GM19043 (cell line): ENCODE data around the gene MAPK1.
"Not testable (repeated sequence)": the region's sequence is repeated elsewhere in the genome, so short reads cannot be mapped to it uniquely, and the experiment has no call there.

Experiments
- ATAC-seq: cut with Tn5 transposase; IDR thresholded peaks from one replicate; pipeline ENCODE4 v1.9.1; 2021; ENCODE audit warnings: low read depth; ENCODE audit not compliant: unreplicated experiment

The MAPK1 gene

GRCh38 chr22:21849489-21849888, 18.0 kb downstream of the MAPK1 start:
- no peak for ATAC-seq

GRCh38 chr22:21848057-21848456, 19.4 kb downstream of the MAPK1 start:
- ATAC-seq = not testable (repeated sequence)

GRCh38 chr22:21845558-21846453, 21.6 kb downstream of the MAPK1 start:
- ATAC-seq = no peak

- no peak for ATAC-seq
Measured at GRCh38 chr22:21842946-21843345, 24.5 kb downstream of the MAPK1 start.

- no peak for ATAC-seq
Measured at GRCh38 chr22:21841422-21841821, 26.0 kb downstream of the MAPK1 start.

GRCh38 chr22:21840236-21840823, 27.1 kb downstream of the MAPK1 start:
- no peak for ATAC-seq

GRCh38 chr22:21839765-21840140, 27.7 kb downstream of the MAPK1 start:
- ATAC-seq = no peak

GRCh38 chr22:21839104-21839764, 28.2 kb downstream of the MAPK1 start:
- not testable (repeated sequence) for ATAC-seq

- ATAC-seq = no peak
Measured at GRCh38 chr22:21837248-21837979, 30.0 kb downstream of the MAPK1 start.

GRCh38 chr22:21836486-21836885, 31.0 kb downstream of the MAPK1 start:
- not testable (repeated sequence) for ATAC-seq

GRCh38 chr22:21835378-21835777, 32.1 kb downstream of the MAPK1 start:
- no peak for ATAC-seq

- ATAC-seq = no peak
Measured at GRCh38 chr22:21834869-21835268, 32.6 kb downstream of the MAPK1 start.

- no peak for ATAC-seq
Measured at GRCh38 chr22:21832291-21833290, 34.9 kb downstream of the MAPK1 start.

GRCh38 chr22:21829523-21829922, 37.9 kb downstream of the MAPK1 start:
- ATAC-seq = no peak

GRCh38 chr22:21828268-21828638, 39.2 kb downstream of the MAPK1 start:
- no peak for ATAC-seq

- no peak for ATAC-seq
Measured at GRCh38 chr22:21827628-21828267, 39.7 kb downstream of the MAPK1 start.

- no peak for ATAC-seq
Measured at GRCh38 chr22:21826204-21826603, 41.2 kb downstream of the MAPK1 start.

GRCh38 chr22:21824962-21825361, 42.5 kb downstream of the MAPK1 start:
- not testable (repeated sequence) for ATAC-seq

GRCh38 chr22:21824445-21824912, 43.0 kb downstream of the MAPK1 start:
- ATAC-seq = no peak
